ENCODE measurements around the gene SLC44A2.

- TF ChIP-seq CTCF (tag by site-specific recombination; IDR thresholded peaks at IDR 0.05) (no peak), REST (tag by site-specific recombination; IDR thresholded peaks at IDR 0.05) (no peak), ZNF140 (tag by site-specific recombination; IDR thresholded peaks at IDR 0.05) (no peak), KLF10 (tag by site-specific recombination; IDR thresholded peaks at IDR 0.05) (no peak), EGR2 (tag by site-specific recombination; IDR thresholded peaks at IDR 0.05; ENCODE audit: low read depth) (no peak), KLF16 (tag by site-specific recombination; IDR thresholded peaks at IDR 0.05) (no peak), ZNF274 (IDR thresholded peaks at IDR 0.05; ENCODE audit: low read length) (no peak), ZNF274 (tag by site-specific recombination; IDR thresholded peaks at IDR 0.05; ENCODE audit: borderline replicate concordance) (no peak), PRDM10 (tag by site-specific recombination; IDR thresholded peaks at IDR 0.05) (no peak)
These were observed 15.0 kb downstream of the SLC44A2 start for GRCh38 chr19:10640361-10640760.
